Measurements from ENCODE around the gene ACBD4.

Gene ACBD4

DNA sequence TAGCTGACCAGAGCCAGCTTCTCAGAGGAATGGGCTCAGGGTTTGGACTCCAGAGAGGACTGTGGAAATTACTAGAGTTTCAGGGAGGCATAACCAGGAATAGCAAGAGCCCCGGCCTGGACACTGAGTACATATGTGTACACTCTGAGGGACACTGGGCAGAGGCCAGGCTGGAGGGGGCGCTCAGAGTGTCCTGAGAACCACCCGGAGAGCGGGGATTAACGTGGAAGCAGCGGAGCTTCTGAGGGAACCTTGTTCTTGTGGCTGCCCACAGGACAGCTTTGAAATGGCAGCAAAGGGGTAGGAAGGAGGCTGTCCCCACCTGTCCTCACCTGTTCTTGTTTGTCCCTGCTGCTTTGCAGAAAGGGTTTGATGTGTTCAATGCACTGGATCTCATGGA, 31.0 kb upstream of the ACBD4 start:
- DNase-seq (ENCODE audit: low read depth), result no peak

DNA sequence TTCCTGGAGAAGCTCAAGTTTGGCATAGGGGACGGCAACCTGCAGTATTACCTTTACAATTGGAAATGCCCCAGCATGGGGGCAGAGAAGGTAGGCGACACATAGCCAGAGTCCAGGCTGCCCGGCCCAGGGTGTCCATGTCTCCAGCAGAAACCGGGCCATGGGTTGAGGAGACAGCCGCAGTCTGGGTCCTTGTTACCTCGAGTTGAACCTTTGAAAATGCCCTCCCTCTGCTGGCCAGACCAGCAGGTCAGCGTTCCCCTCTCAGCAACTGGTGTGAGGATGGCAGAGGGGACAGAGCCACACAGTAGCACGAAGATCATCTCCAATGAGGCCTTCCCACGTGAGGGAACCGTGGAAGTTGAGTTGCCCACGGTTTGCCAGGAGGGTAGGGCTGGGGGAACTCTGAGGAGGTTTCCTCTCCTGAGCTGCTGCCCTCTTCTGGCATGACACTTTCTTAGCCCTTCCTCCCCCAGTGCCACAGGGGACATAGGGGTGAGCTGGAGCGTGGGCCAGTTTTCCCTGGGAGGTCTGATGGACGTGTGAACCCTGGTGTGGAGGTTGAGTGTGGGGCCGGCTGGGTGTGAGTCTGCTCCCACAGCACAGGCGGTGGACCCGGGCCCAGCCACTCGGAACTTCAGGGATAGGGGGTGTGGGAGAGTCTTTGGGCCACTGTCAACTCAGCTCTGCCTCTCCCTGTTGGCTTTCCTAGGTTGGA, 30.4 kb upstream of the ACBD4 start:
- no peak for DNase-seq (ENCODE audit: low read depth)

- no peak for DNase-seq (ENCODE audit: low read depth)
These were observed 29.4 kb upstream of the ACBD4 start for GRCh38 chr17:45106096-45106495.

DNA sequence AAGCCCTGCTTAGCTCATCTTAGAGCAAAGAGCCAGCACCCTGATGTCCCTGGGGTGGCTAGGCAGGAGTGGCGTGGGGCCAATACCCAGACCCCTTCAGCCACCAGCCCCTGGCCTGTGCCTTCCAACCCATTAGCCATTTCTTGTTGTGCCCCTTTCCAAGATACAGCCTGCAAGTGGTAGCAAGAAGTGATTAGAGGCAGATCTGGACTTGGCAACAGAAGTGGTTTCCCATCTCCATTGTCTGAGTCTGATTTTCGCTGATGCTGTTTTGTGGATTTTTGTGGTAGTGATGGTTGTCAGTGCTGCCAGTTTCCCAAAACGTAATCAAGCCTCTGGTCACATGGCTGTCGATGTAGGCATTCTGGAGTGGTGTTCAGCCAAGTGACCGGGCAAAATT, 28.9 kb upstream of the ACBD4 start:
- no peak for DNase-seq (ENCODE audit: low read depth)

- no peak for DNase-seq (ENCODE audit: low read depth)
These were observed 28.0 kb upstream of the ACBD4 start for GRCh38 chr17:45107293-45108010.

DNA sequence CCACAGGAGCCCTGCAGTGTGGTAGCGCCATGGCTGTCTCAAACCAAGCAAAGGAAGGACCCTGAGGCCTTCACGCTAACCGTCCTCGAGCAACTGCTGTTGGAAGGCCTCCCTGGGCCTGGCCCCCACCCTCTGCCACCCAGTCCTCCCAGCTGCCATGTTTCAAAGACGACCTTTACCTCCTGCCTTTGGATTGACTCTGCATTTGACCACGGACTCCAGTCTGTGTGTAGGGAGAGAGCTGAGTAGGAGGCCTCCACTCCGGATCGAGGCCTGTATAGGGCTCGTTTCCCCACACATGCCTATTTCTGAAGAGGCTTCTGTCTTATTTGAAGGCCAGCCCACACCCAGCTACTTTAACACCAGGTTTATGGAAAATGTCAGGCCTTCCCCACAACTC, 27.4 kb upstream of the ACBD4 start:
- DNase-seq (ENCODE audit: low read depth), result no peak

DNA sequence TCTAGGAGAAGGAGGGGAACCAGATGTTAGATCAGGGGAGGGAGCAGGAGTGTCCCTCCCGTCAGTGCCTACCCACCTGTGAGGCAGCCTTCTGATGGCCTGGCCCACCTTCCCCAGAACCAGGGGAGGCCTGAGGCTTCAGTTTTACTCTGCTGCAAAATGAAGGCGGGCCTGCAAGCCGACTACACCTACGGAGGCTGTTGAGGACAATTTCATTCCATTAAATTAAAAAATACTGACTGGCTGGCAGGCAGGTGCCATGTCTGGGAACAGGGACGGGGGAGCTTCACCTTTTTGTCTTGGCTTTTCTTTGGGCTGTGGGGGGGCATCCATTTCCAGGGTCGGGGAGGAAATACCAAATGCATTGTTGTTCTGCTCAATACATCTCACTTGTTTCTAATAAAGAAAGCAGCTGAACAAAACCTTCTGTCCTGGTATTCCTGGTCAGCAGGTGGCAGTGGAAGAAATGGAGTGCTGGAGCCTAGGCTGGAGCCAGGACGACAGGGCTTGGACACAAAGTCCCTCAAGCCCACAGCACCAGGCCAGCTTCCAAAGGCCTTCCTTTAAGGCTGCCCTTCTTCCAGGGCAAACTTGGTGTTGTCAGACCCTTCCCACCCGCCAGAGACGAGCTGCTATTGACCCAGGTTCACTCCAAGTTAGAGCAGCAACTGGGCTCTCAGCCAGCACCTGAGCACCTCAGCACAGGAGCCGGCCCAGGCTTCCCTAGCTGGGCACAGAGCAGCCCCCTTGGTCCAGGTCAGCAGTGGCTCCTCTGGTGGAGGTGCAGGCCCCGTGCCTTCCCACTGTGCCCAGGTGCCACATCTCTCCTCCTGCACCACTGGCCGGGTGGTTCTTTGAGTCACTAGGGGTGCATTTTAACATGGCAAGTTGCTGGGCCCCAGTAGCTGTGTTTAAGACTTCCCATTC, 26.6 kb upstream of the ACBD4 start:
- DNase-seq (ENCODE audit: low read depth), result no peak

DNA sequence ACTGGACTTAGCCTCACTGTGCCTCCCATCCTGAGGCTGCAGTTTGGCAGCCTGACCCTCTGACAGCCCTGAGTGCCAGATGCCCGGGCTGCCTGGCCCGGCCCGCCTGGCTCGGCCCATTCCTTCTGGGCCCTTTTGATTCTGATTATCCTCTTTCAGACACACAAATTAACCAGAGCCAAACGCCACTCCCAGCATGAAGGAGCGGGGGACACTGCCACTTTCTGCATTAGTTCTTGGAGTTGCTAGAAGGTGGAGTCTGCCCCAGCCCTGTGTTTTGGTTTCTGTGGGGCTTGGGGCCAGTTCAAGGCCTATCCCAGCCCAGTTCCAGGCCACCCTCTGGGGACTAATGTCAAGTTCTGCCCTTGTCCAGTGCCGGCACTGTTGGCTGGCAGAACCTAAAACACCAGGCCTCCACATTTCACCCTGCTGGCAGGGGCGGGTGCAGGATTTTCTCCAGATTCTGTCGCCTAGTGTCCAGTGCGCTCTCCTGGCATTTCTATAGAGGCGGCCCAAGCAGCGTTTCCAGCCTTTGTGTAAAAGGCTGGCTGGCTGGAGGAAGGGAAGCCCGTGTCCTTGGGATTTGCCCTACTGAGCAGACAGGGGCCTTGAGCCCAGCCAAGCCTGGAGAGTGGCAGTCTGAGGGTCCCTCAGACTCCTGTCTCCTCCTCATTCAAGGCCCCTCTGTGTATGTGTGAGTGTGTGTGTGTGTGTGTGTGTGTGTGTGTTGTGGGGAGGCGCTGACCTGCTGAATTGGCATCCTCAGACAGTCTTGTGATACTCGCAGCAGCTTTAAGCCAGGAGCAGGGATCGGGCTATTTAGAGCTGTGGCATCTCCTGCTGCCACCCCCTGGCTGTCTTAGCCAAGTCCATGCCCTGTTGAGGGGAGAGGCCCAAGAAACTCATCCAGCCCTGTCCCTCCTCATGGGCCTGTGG, 24.5 kb upstream of the ACBD4 start:
- no peak for DNase-seq (ENCODE audit: low read depth)

DNA sequence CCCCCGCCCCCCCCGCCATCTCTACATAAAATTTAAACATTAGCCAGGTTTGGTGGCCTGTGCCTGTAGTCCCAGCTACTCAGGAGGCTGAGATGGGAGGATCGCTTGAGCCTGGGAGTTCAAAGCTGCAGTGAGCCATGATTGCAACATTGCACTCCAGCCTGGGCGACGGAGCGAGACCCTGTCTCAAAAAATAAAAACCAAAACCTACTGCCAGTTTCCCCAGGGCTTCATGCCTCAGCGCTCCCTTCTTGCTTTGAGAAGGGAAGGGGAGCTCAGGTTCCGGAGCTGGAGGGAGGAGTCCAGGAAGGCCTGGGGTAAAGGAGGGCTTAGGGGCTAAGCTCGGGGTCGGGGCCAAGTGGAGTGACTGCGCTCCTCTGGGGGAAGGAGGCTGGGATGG, 23.6 kb upstream of the ACBD4 start:
- no peak for DNase-seq (ENCODE audit: low read depth)

DNA sequence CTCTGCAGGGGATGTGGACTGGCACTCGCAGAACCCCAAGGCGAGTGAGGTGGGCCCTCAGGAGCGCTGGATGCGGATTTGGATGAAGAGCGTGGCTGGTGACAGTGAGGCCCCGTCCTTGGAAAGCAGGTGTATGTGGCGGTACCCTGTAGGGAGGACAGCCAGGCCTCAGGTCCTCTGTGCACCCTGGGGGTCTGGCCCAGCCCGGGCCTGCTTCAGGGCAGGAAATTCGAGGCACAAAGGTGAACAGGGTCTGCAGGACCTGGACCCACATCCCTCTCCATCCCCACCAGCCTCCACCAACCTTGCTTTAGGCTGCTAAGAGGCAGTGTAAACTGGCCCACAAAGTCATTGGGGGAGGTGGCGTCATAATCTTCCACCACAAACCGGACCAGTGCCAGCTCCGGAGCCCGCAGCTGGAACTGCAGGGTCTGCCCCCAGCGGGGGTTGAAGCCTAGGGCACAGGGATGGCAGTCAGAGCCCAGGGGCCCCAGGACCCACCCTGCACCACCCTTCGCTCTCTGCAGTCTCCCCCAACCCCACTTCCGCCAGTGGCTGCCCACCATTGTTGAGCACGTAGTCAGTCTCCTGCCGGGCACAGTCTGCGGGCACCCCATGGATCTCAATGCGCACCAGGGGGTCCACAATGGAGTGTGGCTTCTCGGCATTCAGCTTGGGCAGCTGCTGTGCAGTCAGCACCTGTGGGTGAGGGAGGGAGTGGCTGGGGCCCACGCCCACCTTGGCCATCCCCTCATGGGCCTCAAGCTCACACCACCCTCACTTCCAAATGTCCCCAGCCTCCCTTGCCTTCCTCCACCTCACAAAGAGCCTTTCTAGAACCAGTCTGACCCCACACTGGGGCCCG, 22.7 kb upstream of the ACBD4 start:
- no peak for DNase-seq (ENCODE audit: low read depth)

DNA sequence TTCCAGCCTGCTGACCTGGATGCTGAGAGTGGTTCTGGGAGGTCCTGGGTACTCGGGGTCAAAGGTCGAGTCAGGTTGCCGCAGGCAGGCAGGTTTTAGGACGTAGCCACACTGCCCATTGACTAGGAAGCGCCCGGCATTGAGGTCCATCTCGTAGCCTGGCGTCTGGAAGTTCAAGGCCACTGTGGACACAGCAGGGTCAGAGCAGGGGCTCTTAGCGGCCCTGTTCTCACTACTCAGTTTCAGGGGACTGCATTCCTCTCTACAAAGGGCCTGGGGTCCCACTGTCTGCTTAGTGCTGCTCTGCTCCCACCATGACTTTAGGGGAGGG, 22.1 kb upstream of the ACBD4 start:
- no peak for DNase-seq (ENCODE audit: low read depth)

GRCh38 chr17:45114117-45114932, 21.2 kb upstream of the ACBD4 start:
- no peak for DNase-seq (ENCODE audit: low read depth)

GRCh38 chr17:45115015-45115625, 20.4 kb upstream of the ACBD4 start:
- DNase-seq (ENCODE audit: low read depth), result no peak

DNA sequence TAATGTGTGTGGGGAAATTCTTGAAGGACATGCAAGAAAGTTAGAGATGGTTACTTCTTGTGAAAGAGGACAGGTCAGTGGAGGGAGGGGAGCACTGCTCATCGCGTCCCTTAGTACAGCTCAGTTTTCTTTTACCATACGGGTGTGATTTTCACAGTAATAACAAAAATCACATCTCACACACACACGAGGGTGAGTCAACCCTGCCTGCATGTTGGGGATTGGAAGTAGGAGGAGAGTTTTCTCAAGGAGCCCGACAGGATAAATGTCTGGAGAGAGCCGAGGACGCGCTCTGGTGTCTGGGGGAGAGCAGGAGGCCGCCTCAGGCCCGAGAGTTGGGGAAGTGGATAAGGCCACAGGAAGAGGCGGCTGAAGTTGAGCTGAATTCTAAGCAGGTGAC, 19.6 kb upstream of the ACBD4 start:
- no peak for DNase-seq (ENCODE audit: low read depth)

DNA sequence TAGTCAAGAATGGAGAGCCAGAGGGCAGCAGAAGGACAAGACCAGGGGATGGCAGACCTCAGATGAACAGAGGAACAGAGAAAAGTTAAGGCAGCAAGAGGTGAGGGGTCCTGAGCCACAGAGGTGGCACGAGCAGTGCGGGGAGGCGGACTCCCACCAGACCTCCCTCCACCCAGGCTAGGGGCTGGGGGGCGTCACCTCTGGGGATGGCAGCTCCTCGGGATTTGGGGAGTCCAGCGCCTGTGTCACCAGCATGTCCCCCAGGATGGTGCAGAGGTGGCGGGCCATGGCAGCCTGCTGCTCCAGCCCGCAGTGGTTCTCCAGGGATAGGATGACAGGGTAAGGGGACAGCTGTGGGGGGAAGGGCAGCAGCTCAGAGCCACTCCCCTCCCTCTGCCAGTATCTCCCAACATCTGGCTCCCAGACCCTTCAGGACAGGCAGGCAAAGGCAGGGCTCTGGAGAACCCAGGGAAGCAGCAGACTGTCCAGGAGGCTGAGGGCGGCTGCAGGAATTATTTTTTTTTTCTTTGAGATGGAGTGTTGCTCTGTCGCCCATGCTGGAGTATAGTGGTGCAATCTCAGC, 19.0 kb upstream of the ACBD4 start:
- DNase-seq (ENCODE audit: low read depth), result no peak

DNA sequence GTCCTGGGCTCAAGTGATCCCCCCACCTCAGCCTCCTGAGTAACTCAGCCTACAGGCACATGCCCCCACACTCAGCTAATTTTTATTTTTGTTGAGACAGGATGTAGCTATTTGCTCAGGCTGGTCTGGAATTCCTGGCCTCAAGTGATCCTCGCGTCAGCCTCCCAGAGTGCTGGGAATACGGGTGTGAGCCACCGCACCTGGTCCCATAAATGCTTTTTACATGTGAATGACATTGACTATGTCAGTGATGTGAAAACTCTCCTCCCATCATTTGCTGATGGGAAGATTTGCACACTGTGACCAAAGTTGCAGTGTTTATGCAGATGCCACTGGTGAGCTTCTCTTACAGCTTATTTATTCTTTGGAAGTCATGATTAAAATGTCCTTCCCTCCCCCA, 18.2 kb upstream of the ACBD4 start:
- DNase-seq (ENCODE audit: low read depth), result no peak

- no peak for DNase-seq (ENCODE audit: low read depth)
These were observed 17.4 kb upstream of the ACBD4 start for GRCh38 chr17:45117848-45118646.

DNA sequence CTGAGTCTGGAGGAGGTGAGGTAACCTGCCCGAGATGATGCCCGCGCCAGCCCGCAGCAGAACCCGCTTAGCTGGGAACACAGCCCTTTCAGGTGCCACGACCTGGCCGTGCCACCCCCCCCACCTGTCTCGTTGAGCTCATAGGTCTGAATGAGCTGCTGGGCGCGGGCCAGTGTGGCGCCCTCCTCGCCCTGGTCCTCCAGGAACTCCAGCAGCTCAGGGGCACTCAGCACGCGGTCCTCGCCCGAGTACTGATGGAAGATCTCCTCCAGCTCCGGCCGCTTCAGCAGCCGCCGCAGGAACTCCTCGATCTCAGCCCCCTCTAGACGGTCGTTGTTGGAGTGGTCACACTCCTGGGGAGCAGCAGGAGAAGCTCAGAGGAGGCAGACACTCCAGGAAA, 16.8 kb upstream of the ACBD4 start:
- no peak for DNase-seq (ENCODE audit: low read depth)
